NCI-H128 (cell line): ENCODE measurements around the gene PLEKHG1.

Experiments
- DNase-seq: peaks from one replicate; lab custom pipeline; 2025; ENCODE audit not compliant: unreplicated experiment; lab: John Stamatoyannopoulos, UW

PLEKHG1 gene

DNA sequence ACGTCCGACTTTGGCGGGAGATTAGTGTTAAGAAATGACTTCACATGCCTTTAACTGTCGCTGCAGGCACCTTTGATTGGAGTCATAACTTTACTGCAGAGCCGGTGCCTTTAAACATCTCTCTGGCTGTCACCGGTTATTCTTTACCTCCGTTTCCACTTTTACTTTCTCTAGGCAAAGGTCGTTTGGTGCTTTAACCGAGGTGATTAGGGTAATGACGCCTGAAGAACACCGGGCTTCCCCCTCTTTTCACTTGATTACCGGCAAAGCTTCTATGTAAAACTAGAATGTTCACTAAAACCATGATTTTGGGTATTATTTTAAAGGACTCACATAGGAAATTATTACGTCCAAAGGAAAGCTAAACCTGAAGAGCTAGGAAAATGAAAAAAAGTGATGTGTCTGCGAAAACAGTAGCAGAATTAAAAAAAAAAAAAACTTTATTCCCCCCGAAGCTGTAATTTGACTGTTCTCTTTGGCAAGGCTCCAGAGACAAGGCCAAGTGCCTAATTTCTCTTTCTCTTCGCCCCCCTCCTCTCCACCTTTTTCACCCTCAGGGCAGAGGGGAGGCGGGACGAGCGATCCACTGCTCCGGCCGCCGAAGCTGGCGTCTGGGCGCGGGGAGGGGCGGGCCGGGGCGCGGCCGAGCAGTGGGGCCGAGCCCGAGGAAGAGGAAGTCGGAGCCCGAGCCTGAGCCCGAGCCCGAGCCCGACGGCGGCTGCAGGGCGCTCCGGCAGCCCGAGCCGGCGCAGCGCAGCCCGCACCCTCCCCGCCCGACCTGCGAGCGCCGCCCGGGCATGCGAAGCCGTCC is at the start of gene PLEKHG1:
PLEKHG1 (plus strand) TSS at position 687 of the 811 bp plus-strand sequence. CDS start 133,797 bp downstream, outside the sequence.
- no peak for DNase-seq

DNA sequence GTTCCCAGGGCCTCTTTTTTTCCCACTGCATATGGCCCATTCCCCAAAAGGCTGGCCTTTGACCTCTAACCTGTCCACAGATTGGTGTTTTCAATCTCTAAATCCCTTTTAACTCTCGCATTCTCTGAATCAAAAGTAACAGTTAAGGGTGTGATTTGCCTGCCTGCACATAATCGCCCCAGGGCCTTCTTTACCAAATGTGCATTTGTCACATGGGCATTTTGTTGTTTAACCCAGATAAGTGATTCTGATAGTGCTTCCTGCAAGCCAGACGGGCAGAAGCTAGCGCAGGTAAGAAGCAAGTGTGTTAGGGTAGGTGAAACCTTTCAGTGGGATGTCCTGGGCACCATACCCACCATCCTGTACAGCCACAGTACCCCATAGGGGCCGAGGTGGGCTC is 49.4 kb upstream of the PLEKHG1 start:
- no peak for DNase-seq

DNA sequence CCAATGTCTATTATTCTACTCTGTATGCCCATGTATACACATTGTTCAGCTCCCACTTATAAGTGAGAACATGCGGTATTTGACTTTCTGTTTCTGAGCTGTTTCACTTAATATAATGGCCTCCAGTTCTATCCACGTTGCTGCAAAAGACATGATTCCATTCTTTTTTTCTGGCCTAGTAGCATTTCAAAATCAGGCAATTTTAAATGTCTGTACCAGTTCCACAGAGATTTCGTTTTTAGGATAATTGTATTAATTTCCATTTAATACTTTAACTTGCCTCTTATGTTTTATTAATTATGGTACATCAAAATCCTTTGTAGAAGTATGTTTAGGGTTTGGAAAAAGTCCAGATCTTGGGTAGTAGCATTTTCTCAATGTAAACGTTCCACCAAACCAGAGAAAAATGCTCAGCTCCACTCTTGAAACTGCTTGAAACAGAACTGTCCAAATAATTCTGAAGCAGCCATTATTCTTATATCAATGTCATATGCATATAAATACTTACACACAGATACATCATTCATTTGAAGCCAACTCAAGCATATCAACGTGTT is 42.6 kb upstream of the PLEKHG1 start:
- no peak for DNase-seq

DNA sequence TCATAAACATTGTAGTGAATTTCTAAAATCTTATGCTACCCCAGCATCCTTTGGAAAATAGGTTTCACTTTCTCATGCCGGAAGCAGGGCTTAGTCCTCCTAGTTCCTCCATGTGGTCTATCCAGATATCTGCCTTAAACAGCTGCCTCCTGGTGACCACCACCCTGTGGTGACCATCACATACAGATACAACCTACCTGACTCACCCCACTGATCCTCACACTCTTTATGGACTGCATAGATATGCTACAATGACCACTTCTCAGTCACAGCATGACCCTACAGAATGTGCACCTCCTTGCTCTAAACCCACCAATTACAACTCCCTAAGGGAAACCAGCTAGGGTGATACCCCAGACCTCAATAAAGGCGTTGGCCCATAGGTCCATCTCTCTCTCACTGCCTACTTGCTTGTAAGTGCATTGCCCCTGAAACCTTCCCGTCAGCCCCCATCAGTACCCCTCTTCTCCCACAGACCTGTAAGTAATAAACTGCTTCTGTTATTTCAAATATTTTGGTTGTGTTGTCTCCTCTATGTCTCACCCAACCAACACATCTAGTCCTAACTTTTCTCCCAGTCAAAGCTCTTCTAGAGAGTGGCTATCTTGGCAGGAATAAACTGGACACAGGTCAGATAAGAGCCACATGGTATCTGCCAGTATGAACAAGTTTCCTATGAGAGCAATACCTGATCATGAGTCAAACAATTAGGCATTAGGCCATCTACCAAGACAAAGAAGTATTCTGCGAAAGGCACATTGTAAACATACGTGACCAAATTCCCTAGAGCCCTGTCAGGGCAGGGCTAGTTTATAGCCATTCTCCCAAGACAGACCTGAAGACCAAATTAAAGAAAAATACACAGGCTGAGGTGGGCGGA is 39.4 kb upstream of the PLEKHG1 start:
- DNase-seq: no peak

DNA sequence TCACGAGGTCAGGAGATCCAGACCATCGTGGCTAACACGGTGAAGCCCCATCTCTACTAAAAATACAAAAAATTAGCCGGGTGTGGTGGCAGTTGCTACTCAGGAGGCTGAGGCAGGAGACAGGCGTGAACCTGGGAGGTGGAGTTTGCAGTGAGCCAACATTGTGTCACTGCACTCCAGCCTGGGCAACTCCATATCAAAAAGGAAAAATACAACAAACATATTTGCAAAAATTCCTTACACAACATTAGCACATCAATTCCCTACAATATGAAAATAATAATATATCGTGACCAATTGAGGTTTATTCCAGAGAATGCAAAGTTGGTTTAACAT is 38.8 kb upstream of the PLEKHG1 start:
- no peak for DNase-seq

DNA sequence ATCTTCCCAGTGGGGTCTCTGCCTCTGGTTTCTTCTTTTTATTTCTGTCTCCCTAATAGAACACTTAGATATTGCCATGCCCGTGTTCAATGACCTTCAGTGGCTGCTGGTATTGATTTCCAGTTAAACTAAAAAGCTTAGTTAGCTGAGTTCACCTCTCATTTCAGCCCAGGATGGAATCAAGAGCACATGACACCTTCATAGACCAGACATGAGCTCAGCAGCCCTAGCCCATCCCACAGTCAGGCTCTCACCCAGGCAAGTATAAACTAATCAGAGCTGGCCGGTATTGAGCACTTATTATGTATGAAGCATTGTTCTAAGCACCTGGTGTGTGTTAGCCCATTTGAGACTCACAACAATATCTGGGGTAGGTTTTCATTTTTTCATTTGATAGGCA is 33.7 kb upstream of the PLEKHG1 start:
- no peak for DNase-seq

DNA sequence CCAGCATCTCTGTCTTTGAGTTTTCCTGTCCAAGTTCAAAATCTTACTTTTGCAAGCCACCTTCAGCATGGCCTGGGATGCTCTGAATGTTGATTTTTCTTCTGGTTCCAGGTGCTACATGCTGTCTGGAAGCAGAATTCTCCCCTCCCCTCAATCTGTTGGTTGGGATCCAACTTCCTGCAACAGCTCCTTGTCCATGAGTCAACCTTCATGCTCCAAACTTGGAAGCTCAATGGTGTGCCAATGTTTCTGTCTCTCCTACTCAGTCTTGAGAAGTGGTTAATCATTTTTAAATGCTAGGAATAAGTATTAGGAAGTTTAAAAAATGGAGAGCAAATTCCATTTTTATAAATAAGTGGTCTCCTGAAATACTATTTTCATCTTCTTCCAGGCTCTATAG is 33.2 kb upstream of the PLEKHG1 start:
- DNase-seq: no peak

DNA sequence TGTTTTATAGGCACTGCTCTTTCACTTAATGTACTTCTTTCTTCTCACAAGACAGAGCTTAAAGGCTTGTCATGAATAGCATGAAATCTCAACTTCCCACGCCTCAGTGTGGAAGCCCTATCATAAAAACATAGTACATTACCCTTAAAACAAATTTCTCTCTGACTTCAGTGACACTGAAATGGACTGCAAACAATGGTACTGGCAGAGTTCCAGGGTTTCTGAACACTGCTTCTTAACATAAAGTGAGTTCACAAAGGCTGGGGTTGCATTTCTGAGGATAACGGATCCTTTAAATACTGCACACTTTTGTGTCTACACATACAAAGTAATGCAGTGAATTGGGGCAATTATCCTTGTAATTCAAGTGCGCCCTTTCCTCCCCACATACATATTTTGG is 32.3 kb upstream of the PLEKHG1 start:
- no peak for DNase-seq

DNA sequence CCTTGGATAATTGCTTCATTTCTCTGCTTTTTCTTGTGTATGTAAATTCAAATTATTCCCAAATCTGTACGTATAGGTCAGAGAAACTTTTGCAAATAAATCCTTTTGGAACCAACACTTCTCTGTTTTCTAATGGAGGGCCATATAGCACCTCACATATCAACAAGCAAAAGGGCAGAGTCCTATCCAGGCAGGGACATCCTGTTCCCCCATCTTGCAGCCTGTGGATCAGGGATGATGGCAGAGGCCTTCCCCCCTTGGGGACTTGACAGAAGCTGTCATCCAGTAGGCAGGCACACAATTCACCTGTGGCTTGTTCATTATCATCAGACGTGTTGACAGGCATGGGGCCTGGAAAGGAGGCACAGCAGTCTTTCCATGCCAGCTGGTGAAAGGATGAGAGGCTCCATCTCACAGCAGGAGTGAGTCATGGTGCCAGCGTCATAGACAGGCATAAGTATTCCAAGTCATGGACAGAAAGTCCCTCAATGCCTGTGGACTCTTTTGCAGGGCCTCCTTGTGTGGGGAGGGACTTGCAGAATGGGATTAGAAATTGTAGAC is 31.8 kb upstream of the PLEKHG1 start:
- DNase-seq: no peak

DNA sequence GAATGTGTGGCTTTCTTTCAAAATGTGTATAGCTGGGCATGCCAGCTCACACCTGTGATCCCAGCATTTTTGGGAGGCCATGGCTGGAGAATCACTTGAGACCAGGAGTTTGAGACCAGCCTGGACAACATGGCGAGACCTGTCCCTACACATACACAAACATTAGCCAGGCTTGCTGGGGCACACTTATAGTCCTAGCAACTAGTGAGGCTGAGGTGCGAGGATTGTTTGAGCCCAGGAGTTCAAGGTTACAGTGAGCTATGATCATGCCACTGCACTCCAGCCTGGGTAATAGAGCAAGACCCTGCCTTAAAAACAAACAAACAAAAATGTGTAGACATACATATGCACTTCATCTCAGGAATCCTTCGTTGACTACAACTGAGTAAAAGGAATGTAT is 31.1 kb upstream of the PLEKHG1 start:
- no peak for DNase-seq

DNA sequence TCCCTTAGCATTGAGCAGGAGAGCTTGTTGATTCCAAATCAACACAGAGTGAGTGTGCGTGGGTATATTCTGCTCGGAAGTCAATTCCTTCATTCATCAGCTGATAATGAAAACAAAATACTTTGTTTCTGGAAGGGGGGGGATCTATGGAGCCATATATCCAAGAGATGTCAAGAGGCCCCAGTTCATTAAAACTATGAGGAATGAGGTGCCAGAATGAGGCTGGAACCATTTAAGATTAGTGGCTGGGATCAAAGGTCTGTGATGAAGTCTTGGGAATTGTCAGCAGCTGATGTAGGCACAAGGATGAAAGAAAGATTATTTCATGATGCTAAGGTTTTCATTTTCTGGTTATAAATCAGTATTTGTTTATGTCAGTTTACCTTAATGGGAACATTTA is 30.5 kb upstream of the PLEKHG1 start:
- no peak for DNase-seq

DNA sequence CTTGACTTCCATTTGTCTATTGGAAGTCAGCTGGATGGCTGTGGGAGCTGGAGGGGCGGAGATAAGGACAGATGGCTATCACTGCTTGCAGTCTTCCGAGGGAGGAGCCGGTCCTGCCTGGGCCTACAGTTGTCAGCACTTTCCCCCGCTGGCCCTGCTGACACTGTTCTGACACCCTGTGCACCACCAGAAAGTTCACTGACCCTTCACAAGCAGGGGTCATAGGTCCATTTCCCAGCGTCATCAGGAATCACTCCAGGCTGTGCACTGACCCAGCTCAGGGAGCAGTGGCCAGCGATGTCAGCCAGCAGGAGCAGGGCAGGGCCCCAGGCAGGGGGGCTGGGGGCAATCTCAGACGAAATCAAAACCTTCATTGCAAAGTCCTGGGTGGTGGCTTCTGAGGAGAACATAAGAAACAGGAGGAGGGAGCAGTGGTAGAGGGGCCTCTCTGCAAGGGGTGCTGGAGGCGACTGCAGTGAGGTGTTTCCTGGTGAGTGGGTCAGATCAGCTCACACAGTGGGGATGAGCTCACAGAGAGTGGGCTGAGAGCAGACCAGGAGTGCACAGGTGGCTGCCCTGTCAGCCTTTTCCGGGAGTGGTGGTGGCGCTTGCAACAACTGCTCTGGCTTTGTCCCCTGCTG is 26.5 kb upstream of the PLEKHG1 start:
- no peak for DNase-seq

DNA sequence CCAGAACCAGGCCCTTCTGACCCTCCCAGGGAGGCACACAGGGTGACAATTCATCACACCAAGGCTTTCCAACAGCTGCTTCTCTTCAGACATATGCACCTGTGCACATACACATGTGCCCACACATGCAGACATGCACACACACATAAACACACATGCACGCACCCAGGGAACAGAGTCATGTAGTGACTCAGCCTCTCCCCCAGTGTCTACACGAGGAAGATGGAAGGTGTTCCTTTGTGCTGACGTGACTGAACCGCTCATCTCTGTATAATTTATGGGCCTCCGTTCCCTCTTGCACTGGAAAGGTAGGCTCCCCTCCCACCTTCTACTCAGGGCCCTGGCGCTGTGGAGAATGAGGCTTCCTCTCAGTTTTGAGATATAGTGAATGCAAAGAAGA is 23.8 kb upstream of the PLEKHG1 start:
- DNase-seq: no peak

DNA sequence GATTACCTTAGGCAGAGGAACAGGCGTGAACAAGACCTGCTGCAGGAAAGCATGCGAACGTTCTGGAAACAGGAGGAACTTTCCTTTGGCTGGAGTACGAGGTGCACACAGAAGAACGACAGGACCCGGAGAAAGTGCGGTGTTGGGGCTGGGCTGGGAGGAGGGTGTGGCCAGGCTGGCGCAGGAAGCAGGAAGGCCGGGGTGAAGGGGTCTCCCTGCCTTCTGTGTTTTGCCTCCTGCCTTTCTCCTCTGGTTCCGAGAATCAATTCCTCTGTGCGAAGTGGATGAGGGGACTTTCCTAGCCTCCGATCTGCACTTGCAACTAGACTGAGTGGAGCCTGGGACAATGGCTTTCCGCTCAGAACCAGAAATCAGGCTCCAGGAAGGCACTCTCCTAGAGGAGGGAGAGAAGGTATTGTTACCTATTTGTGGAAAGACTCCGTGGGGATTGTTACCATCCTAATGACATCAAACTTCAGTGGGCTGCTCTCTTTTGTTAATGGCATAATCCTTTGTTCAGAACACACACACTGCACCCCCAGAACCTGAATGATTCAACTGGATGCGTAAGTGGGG is 22.9 kb upstream of the PLEKHG1 start:
- DNase-seq: no peak

DNA sequence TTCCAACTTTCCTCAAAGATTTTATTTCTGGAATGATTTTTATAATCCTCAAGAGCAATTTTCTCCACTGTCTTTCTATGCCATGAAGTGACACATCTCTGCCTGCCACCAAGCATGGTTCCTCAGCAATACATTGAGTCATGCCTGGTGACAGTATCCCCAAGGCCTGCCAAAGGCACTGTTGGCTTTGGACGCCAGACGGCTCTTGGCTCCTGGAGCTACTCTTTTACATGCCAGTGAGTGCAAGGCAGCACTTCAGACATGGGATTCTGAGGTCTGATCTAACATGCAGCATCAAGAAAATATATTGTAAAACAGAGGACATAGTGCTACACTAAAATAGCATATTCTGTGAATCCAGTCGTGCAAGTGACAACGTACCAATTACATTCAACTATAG is 20.1 kb upstream of the PLEKHG1 start:
- no peak for DNase-seq

DNA sequence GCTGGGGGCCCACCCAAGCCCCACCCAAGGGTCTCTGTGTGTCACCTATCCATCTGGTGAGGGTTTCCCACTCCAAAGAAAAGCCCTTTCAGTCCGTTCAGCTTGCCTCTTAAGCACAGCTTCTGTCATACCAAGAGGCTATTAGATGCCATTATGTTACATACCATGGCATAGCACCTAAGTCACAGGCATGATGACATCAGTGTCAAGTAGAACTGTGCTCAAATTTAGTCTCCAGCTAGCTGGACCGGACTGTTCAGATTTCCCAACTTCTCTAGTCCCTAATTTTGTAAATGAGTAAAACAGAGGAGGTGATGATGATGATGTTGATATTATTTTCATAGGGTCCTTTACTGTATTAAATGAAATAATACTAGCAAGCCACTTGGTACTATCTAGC is 19.2 kb upstream of the PLEKHG1 start:
- no peak for DNase-seq

DNA sequence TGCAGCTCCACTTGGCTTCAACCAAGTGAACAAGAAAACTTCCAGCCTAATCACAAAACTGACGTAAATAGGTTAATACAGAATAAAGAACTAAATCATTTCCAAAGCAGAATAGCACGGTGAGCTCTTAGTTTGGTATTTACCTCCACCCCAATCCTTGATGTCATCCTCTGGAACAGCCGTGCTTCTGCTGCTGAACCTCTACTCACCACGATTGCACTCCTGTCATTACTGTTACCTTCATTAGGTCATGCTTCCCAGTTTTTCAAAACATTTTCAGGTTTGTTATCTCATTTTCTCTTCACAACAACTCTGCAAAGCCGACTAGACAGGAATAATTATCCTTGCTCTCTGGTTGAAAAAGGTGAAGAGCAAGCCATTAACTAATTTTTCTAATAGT is 15.6 kb upstream of the PLEKHG1 start:
- DNase-seq: no peak

DNA sequence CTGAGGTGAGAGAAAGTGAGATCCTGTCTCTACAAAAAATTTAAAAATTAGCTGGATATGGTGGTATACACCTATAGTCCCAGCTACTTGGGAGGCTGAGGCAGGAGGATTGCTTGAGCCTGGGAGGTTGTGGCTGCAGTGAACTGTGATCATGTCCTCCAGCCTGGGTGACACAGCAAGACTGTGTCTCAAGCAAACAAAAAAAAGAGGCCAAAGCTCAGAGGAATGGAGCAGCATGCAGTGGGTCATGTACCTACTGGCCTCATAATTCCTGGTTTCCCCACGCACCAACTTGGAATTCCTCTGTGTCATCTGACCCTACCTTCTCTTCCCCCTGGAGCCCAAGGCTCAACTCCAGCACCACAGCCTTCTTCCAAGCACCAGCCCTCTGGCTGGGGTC is 15.1 kb upstream of the PLEKHG1 start:
- no peak for DNase-seq

DNA sequence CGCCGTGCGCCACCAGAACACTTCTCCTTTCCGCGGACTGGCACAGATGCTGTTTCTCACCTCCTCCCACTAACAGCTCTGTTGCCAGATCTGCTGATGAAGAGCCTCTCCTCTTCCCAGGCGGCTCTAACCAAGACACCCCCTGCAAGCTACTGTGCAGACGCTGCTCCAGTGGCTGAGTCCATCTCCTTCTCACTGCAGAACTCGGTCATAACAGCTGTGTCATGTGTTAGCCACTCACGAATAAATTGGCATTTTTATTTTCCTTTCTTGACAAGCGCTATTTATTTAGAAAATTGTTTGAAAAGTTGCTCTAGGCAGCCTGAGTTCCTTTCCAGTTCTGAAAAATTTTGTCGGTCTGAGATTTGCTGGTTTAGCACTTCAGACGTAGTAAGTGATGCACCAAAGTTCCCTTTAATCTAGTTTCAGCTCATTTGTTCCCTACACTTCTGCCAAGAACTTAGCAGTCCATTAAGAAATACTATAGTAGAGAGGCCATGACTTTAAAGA is 12.8 kb upstream of the PLEKHG1 start:
- DNase-seq: no peak

DNA sequence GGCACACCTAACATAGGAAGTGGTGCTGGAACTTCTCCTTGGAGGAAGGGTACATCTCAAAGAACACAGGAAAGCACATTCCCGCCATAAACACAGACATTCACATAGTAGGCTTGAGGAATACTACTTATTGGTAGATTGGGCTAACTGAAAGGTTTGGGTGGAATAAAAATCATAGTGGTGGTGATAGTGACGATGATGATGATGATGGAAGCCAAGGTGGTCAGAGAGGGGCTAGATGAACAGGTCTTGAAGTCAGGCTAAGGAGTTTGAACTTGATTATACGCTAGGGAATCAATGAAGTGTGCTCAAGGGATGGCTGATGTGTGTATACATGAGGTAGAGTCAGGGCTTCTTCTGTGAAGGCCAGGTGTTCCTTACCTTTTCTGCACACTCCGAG is 12.0 kb upstream of the PLEKHG1 start:
- no peak for DNase-seq
